WTC11 (cell line): ENCODE results near the gene ZNF76. TPM values are rescaled to one million over a fixed set of nuclear protein-coding genes. Genes with fewer than 3 reads are reported as not detected.
A peak's percentile ranks its signal among the peaks of the same experiment; 100 is the strongest.

ENCODE experiments used
- ATAC-seq: fragments of 200-7000 bp; cut with Tn5 transposase; 2 replicates; pipeline ENCODE4 v1.10.0; 2021; ENCODE audit warnings: mild to moderate bottlenecking, moderate library complexity
- CTCF ChIA-PET: fragments of 300-600 bp; sonication (Branson Sonifier 250); formaldehyde crosslinking; loops from one replicate; lab custom pipeline; 2021; ENCODE audit warnings: antibody characterized with exemption; lab: Charles Lee
- POLR2A ChIA-PET: fragments of 350-600 bp; sonication (Branson Sonifier 250); formaldehyde crosslinking; loops from one replicate; lab custom pipeline; 2021; ENCODE audit warnings: antibody characterized with exemption; lab: Charles Lee
- DNase-seq: peaks from one replicate; pipeline ENCODE4 v3.0.0; 2021; ENCODE audit warnings: low spot score
- H3K27ac Mint-ChIP-seq: 2 replicates; pipeline ENCODE4 v1.8.0; 2021; ENCODE audit warnings: mixed read lengths
- H3K27me3 Mint-ChIP-seq: 2 replicates; pipeline ENCODE4 v1.8.0; 2021; ENCODE audit warnings: low read depth, mild to moderate bottlenecking, moderate library complexity, mixed read lengths
- H3K36me3 Mint-ChIP-seq: 2 replicates; pipeline ENCODE4 v1.8.0; 2021; ENCODE audit warnings: mixed read lengths
- H3K4me1 Mint-ChIP-seq: 2 replicates; pipeline ENCODE4 v1.8.0; 2022; ENCODE audit warnings: mixed read lengths
- H3K4me3 Mint-ChIP-seq: 2 replicates; pipeline ENCODE4 v1.8.0; 2021; ENCODE audit warnings: mild to moderate bottlenecking, moderate library complexity, mixed read lengths
- H3K9me3 Mint-ChIP-seq: 2 replicates; pipeline ENCODE4 v1.8.0; 2021; ENCODE audit warnings: mixed read lengths
- ARID4B ChIP-seq: sonication (generic); formaldehyde crosslinking; IDR thresholded peaks from 2 replicates; pipeline ENCODE4 v1.8.0; 2023; ENCODE audit warnings: missing genetic modification reagents, mild to moderate bottlenecking, borderline replicate concordance
- ATF1 ChIP-seq: sonication (generic); formaldehyde crosslinking; IDR thresholded peaks from 2 replicates; pipeline ENCODE4 v1.8.1; 2023; ENCODE audit warnings: mild to moderate bottlenecking, moderate library complexity, missing genetic modification reagents
- ATF6 ChIP-seq: sonication (generic); formaldehyde crosslinking; IDR thresholded peaks from 2 replicates; pipeline ENCODE4 v1.8.1; 2023; ENCODE audit warnings: mild to moderate bottlenecking, missing genetic modification reagents
- CREB1 ChIP-seq: sonication (generic); formaldehyde crosslinking; IDR thresholded peaks from 2 replicates; pipeline ENCODE4 v1.8.0; 2023; ENCODE audit warnings: mild to moderate bottlenecking, missing genetic modification reagents
- E2F5 ChIP-seq: sonication (generic); formaldehyde crosslinking; IDR thresholded peaks from 2 replicates; pipeline ENCODE4 v1.8.1; 2022; ENCODE audit warnings: mild to moderate bottlenecking, moderate library complexity, missing genetic modification reagents
- ETV6 ChIP-seq: sonication (generic); formaldehyde crosslinking; IDR thresholded peaks from 2 replicates; pipeline ENCODE4 v1.8.1; 2022; ENCODE audit warnings: mild to moderate bottlenecking, missing genetic modification reagents
- FOXJ3 ChIP-seq: sonication (generic); formaldehyde crosslinking; IDR thresholded peaks from 2 replicates; pipeline ENCODE4 v1.9.0; 2021; ENCODE audit warnings: missing genetic modification reagents, mild to moderate bottlenecking, borderline replicate concordance
- FOXK1 ChIP-seq: sonication (generic); formaldehyde crosslinking; IDR thresholded peaks from 2 replicates; pipeline ENCODE4 v1.8.0; 2022; ENCODE audit warnings: mild to moderate bottlenecking, moderate library complexity, missing genetic modification reagents
- FOXP4 ChIP-seq: sonication (generic); formaldehyde crosslinking; IDR thresholded peaks from 2 replicates; pipeline ENCODE4 v1.8.0; 2022; ENCODE audit warnings: mild to moderate bottlenecking, missing genetic modification reagents
- GABPB1 ChIP-seq: sonication (generic); formaldehyde crosslinking; IDR thresholded peaks from 2 replicates; pipeline ENCODE4 v1.8.1; 2023; ENCODE audit warnings: mild to moderate bottlenecking, missing genetic modification reagents
- JUN ChIP-seq: sonication (generic); formaldehyde crosslinking; IDR thresholded peaks from 2 replicates; pipeline ENCODE4 v1.8.0; 2023; ENCODE audit warnings: mild to moderate bottlenecking, missing genetic modification reagents
- MAX ChIP-seq: sonication (generic); formaldehyde crosslinking; IDR thresholded peaks from 2 replicates; pipeline ENCODE4 v1.8.0; 2022; ENCODE audit warnings: mild to moderate bottlenecking, missing genetic modification reagents
- MLX ChIP-seq: sonication (generic); formaldehyde crosslinking; IDR thresholded peaks from 2 replicates; pipeline ENCODE4 v1.8.1; 2023; ENCODE audit warnings: mild to moderate bottlenecking, missing genetic modification reagents, moderate library complexity
- NR1H2 ChIP-seq: sonication (generic); formaldehyde crosslinking; IDR thresholded peaks from 2 replicates; pipeline ENCODE4 v1.9.0; 2021; ENCODE audit warnings: mild to moderate bottlenecking, moderate library complexity, missing genetic modification reagents
- SMAD3 ChIP-seq: sonication (generic); formaldehyde crosslinking; IDR thresholded peaks from 2 replicates; pipeline ENCODE4 v1.8.0; 2022; ENCODE audit warnings: missing genetic modification reagents, mild to moderate bottlenecking, borderline replicate concordance
- SP1 ChIP-seq: sonication (generic); formaldehyde crosslinking; conservative IDR thresholded peaks from 2 replicates; pipeline ENCODE4 v1.8.1; 2022; ENCODE audit warnings: missing genetic modification reagents
- TP53 ChIP-seq: sonication (generic); formaldehyde crosslinking; IDR thresholded peaks from 2 replicates; pipeline ENCODE4 v1.8.1; 2023; ENCODE audit warnings: mild to moderate bottlenecking, missing genetic modification reagents
- USF1 ChIP-seq: sonication (generic); formaldehyde crosslinking; IDR thresholded peaks from 2 replicates; pipeline ENCODE4 v1.8.0; 2022; ENCODE audit warnings: mild to moderate bottlenecking, missing genetic modification reagents
- ZBTB21 ChIP-seq: sonication (generic); formaldehyde crosslinking; IDR thresholded peaks from 2 replicates; pipeline ENCODE4 v1.8.1; 2023; ENCODE audit warnings: mild to moderate bottlenecking, missing genetic modification reagents, borderline replicate concordance
- ZBTB43 ChIP-seq: sonication (generic); formaldehyde crosslinking; IDR thresholded peaks from 2 replicates; pipeline ENCODE4 v1.8.1; 2023; ENCODE audit warnings: mild to moderate bottlenecking, missing genetic modification reagents
- ZNF121 ChIP-seq: sonication (generic); formaldehyde crosslinking; IDR thresholded peaks from 2 replicates; pipeline ENCODE4 v1.8.0; 2023; ENCODE audit warnings: missing genetic modification reagents
- ZNF232 ChIP-seq: sonication (generic); formaldehyde crosslinking; IDR thresholded peaks from 2 replicates; pipeline ENCODE4 v1.8.0; 2022; ENCODE audit warnings: mild to moderate bottlenecking, missing genetic modification reagents
- total RNA-seq: library from RNA; stranded (reverse); gene quantifications from 3 replicates; pipeline ENCODE4 v1.2.3, GENCODE V29; 2021

The ZNF76 gene
- total RNA-seq, 1 experiment from 2014 or later, result 25.8 TPM

- peak overlapping the region; percentile 86 for H3K4me3 Mint-ChIP-seq
- peak overlapping the region; percentile 27; the same call in 1 of the 2 replicates for H3K27ac Mint-ChIP-seq
- no peaks in the 10 kb centered on the region for H3K9me3 Mint-ChIP-seq
- ChIA-PET POLR2A (interaction anchor here (0.7 to 1.6 kb wide), 7 partner anchors 10 to 178 kb away, joined by 3 to 7 read pairs (median 5); partner anchors contain the start of genes FANCE and TEAD3), CTCF (interaction anchor here (0.5 to 3.5 kb wide), 23 partner anchors 9 to 234 kb away, joined by 3 to 23 read pairs (median 5); partner anchors contain the start of genes FANCE, PPARD and RPL10A)
- DNase-seq, result peak; percentile 96
- H3K27me3 Mint-ChIP-seq, result peaks cover 25% of the 10 kb centered on the region
- H3K36me3 Mint-ChIP-seq, result peaks cover 3% of the 10 kb centered on the region; the same call in 1 of the 2 replicates
- peaks cover 21% of the 10 kb centered on the region for H3K4me1 Mint-ChIP-seq
- peak; percentile 99 for ATAC-seq
- TF ChIP-seq ZBTB21 (peak; percentile 49; the same call in 1 of the 2 replicates), CREB1 (no peak; the same call in 1 of the 2 replicates), FOXK1 (CRISPR knock-in tag) (peak; percentile 76), ARID4B (CRISPR knock-in tag) (0 out of 2 replicates have a peak, but pooled peaks have one; percentile 31), NR1H2 (no peak), ZNF121 (CRISPR knock-in tag) (peak; percentile 64; the same call in 1 of the 2 replicates), FOXP4 (CRISPR knock-in tag) (peak; percentile 87), ETV6 (CRISPR knock-in tag) (peak; percentile 87; the same call in 1 of the 2 replicates), USF1 (0 out of 2 replicates have a peak, but pooled peaks have one; percentile 22), TP53 (peak; percentile 69; the same call in 1 of the 2 replicates), ZNF232 (CRISPR knock-in tag) (0 out of 2 replicates have a peak, but pooled peaks have one; percentile 73), JUN (CRISPR knock-in tag) (no peak), FOXJ3 (CRISPR knock-in tag) (no peak), E2F5 (peak; percentile 78; the same call in 1 of the 2 replicates), SMAD3 (no peak), MLX (CRISPR knock-in tag) (no peak), SP1 (CRISPR knock-in tag) (peak; percentile 87), MAX (CRISPR knock-in tag) (peak; percentile 71; the same call in 1 of the 2 replicates), ZBTB43 (CRISPR knock-in tag) (0 out of 2 replicates have a peak, but pooled peaks have one; percentile 46), GABPB1 (CRISPR knock-in tag) (peak; percentile 52; the same call in 1 of the 2 replicates), ATF6 (CRISPR knock-in tag) (no peak), ATF1 (no peak)
These were observed 58.9 kb downstream of the ZNF76 start for GRCh38 chr6:35318196-35319171.
